GM12864 (cell line): ENCODE data around the gene H1-8.
A peak's percentile ranks its signal among the peaks of the same experiment; 100 is the strongest.

Experiments
- DNase-seq: peaks from one replicate; pipeline ENCODE4 v3.0.0-alpha.2; 2011; ENCODE audit warnings: low read depth
- H3K4me3 ChIP-seq: 2 replicates; pipeline ENCODE4 v1.5.1; 2011; ENCODE audit warnings: mild to moderate bottlenecking, low read depth, low read length, control low read depth
- TF ChIP-seq, protein P1 (sequence below): IDR thresholded peaks from 2 replicates; pipeline ENCODE4 v1.5.1; 2011; ENCODE audit warnings: low read depth, mild to moderate bottlenecking, moderate library complexity, low read length, control low read depth, inconsistent platforms; ENCODE audit errors: missing control alignments

H1-8 gene

DNA sequence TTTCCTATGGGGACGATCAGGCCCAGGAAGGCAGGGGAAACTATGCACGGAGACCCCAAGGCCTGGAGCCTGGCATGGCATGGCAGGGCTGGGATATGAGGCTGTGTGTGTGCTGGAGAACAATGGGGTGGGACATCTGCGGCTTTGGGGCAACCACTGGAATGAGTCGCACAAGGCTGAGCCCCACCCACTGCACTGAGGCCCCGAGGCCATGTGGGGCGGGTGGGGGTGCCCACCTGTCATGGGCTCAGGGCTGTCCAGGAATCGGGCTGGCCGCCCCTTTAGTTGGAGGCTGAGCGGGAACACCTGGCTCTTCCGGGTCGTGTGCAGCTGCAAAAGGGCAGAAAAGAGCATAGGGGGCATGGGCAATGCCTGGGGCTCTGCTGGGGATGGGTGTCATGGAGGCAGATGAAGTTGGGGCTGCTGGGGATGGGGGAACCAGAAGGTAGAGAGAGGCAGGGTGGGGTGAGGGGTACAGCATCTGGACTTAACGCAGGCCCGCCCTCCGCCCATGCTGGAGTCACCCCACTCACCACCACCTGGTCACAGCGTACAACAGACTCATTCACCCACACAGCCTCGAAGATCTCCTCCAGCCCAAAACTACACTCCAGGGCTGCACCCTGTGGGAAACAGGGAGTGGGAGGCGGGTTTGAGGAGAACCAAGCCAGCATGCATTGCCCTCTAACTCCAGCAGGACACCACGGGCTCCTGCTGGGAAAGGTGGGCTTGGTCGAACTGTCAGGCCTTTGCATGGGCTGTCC lies 32.4 kb downstream of the H1-8 start:
- no peak overlapping the region for H3K4me3 ChIP-seq
- DNase-seq = no peak
- TF ChIP-seq, protein P1, sequence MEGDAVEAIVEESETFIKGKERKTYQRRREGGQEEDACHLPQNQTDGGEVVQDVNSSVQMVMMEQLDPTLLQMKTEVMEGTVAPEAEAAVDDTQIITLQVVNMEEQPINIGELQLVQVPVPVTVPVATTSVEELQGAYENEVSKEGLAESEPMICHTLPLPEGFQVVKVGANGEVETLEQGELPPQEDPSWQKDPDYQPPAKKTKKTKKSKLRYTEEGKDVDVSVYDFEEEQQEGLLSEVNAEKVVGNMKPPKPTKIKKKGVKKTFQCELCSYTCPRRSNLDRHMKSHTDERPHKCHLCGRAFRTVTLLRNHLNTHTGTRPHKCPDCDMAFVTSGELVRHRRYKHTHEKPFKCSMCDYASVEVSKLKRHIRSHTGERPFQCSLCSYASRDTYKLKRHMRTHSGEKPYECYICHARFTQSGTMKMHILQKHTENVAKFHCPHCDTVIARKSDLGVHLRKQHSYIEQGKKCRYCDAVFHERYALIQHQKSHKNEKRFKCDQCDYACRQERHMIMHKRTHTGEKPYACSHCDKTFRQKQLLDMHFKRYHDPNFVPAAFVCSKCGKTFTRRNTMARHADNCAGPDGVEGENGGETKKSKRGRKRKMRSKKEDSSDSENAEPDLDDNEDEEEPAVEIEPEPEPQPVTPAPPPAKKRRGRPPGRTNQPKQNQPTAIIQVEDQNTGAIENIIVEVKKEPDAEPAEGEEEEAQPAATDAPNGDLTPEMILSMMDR = no peak

DNA sequence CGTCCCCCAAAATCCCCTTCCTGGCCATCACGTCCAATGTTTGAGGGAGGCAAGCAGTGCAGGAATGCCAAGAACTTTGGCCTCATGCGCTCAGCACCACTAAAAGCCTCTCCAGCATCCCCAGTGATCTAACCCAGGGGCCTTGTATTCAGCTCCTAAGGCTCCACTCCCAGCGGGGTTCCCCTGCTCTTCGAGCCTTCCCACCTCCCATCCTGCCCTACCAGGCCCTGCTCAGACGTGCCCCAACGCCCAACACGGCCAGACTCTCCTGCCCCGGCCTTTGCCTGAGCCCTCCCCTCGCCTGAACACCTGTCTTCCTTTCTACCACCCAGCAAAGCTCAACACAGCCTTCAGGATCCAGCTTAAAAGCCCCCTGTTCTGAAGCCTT lies 33.0 kb downstream of the H1-8 start:
- no peak overlapping the region for H3K4me3 ChIP-seq
- DNase-seq = no peak
- TF ChIP-seq, protein P1 = no peak

DNA sequence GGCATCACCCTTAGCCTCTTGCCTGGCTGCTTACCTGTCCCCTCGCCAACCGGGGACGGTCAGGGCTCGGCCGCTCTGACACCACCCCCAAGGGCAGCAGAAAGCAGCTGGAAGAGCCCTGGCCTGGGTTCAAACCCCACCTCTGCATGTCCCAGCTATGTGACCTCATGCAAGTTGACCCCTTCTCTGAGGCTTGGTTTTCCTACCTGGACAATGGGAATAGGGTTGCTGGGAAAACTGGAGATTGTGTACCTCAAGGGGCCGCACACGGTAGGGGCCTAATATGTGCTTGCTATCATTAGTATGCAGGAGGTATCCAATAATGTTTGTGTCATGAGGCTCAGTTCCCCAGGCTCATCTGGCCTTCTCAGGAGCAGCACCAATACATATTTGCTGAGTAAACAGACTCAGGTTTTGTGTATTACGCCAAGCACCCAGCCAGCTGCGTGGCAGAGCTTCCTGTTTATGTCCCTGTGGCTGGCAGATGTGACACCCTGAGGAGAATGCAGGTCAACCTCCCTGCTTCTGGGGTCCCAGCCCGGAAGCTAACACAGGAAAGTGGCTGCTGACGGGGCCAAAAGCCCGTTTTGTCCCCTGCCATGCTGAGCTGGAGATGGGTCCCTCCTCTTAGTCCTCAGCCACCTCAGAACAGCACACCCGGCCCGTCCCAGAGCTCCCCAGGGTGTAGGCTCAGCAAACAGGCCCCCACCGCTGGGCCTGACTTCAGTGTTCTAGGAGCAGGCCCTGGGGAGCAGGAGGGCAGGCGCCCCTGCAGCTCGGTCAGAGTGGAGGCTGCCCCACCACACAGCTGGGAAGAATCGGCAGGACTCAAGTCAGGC lies 33.8 kb downstream of the H1-8 start:
- no peak overlapping the region for H3K4me3 ChIP-seq
- DNase-seq = peak; percentile 38
- TF ChIP-seq, protein P1 = no peak

DNA sequence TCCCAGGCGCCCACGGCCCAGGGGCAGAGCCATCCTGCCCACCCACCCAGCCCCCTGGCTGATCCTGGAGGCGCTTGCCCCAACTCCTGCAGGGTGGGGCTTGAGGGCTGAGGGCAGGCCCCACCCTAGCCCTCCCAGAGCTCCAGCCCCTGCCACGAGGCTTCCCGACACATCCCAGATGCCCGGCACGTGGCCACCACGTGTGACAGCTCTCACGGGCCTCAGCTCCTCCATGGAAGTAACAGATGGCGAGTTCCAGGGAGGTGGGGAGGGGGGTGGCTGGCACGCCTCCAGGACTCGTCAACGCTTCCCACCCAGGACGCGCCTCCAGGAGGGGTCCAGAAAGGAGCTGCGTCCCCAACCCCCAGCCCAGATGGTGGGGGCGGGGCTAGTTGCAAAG lies 34.4 kb downstream of the H1-8 start:
- H3K4me3 ChIP-seq = no peak overlapping the region
- TF ChIP-seq, protein P1 = no peak
- DNase-seq = no peak

DNA sequence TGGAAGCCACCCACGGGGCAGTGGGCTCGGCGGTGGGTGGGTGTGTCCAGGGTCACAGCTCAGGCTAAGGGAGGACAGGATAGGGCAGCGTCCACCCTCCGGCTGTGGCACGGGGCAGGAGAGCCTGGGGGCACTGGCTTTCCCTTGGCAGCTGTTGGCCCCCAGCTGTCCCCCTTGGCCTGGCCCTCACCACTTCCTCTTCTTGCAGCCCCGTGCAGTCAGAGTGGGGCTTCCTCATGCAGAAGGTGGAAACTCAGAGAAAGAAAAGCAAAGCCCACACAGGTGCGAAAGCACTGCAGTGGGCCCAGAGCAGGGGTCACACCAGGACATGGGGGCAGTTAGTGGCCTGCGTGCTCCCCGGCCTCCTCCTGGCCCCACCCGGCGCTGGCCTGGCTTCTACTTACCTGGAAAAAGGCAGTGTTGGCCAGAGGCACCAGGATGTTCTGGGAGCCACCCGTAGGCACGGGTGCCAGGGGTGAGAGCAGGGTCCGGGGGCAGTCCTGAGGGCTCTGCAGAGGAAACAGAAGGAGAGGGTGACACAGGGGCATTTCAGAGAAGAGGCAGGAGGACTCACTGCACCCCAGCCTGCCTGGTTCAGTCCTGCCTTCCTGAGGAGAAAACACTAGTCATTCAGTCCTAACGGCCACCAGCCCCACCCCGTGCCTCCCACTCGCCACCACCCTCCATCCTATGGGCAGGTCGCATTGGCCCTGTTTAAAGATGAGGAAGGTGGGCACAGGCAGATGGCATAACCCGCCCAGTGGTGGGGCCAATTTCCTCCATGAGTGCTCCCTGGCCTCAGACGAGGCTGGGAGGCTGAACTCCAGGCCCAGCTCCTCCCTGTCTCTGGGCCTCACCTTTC lies 35.2 kb downstream of the H1-8 start:
- peak; percentile 19 for DNase-seq
- TF ChIP-seq, protein P1 = no peak
- no peak overlapping the region for H3K4me3 ChIP-seq

DNA sequence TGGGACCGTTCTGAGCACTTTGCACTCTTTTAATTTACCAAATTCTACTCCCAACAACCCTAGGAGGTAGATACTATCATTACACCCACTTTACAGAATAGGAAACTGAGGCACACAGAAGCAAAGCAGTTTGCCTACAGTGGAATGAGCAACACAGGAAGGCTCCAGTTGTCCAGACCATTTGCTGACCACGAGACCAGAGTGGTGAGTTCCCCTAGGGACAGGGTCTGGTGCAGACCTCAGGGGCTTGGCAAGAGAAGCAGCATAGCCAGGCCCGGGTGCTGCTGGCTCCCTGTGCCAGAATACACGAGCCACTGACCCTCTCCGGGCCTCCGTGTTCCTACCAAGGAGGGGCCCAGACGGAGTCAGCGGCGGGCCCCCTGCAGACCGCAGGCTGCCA lies 37.0 kb downstream of the H1-8 start:
- H3K4me3 ChIP-seq = no peak overlapping the region
- TF ChIP-seq, protein P1 = no peak
- no peak for DNase-seq
